ENCODE data around the gene TNFRSF12A. TPM values are rescaled to one million over a fixed set of nuclear protein-coding genes. Genes with fewer than 3 reads are reported as not detected.

Gene TNFRSF12A
- total and polyA plus RNA-seq, 4 donors = 60.4 to 271 (median 95.7) TPM

- Histone ChIP-seq H3K36me3 (ENCODE audit: control insufficient read depth in 1 of 2, insufficient read depth in 2 of 2, low read length in 1 of 2) (no peaks in the 10 kb centered on the region), H3K4me1 (ENCODE audit: control insufficient read depth in 1 of 2, insufficient read depth in 2 of 2, low read length in 2 of 2) (no peaks in the 10 kb centered on the region), H3K4me3 (ENCODE audit: low read length in 2 of 2) (no peak overlapping the region), H3K27me3 (ENCODE audit: control insufficient read depth in 1 of 2, insufficient read depth in 2 of 2, low read length in 1 of 2) (no peaks in the 10 kb centered on the region), H3K27ac (ENCODE audit: low read depth in 1 of 2, low read length in 2 of 2) (no peak overlapping the region), H3K9me3 (ENCODE audit: control insufficient read depth, low read length) (no peaks in the 10 kb centered on the region)
- ATAC-seq (ENCODE audit: low FRiP score) = no peak
- 51 to 61% methylated on average over 27 of the region's 27 CpGs for WGBS, 2 donors
- intact Hi-C loops (cut with DNase I) = no loop called here
- DNase-seq = no peak
Observed at GRCh38 chr16:3013491-3013951, 6.6 kb upstream of the TNFRSF12A start.

DNA sequence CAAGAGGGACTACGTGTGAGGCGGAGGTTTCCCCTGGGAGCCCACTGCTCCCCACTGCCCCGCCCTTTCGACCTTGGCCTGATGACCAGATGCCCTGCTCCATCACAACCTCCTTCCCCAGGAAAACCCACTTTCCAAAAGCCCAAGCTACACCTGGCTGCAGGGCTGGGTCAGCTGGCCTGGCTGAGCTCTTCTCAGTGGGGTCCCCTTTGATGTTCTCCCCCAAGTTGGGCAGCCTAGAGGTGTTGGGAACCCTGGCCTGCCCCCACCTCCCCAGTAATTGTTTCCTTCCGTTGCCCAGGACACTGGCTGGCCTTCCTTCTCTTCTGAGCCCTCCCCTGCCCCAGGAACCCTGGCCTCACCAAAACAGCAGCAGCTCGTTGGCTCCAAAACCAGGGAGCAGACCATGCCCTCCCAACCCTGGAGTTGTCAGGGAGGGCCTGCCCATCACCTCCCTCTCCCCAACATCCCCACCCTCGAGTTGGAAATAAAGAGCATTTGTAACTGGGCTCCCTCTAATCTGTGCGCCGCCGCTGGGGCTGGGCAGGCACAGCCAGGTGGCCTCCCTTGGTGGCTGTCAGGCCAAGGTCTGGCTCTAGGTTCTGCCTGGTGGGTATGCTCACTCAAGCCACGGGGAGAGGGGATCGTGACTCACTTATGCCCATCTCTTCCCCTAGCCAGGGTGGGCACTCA is 6.0 kb upstream of the TNFRSF12A start:
- H3K4me3 ChIP-seq (ENCODE audit: low read length in 2 of 2) = no peak overlapping the region
- H3K27ac ChIP-seq (ENCODE audit: low read depth in 1 of 2, low read length in 2 of 2) = no peak overlapping the region
- H3K9me3 ChIP-seq (ENCODE audit: control insufficient read depth, low read length) = no peaks in the 10 kb centered on the region
- H3K4me1 ChIP-seq (ENCODE audit: control insufficient read depth in 1 of 2, insufficient read depth in 2 of 2, low read length in 2 of 2) = no peaks in the 10 kb centered on the region
- DNase-seq (no peak), ATAC-seq (ENCODE audit: low FRiP score) (no peak)
- H3K27me3 ChIP-seq (ENCODE audit: control insufficient read depth in 1 of 2, insufficient read depth in 2 of 2, low read length in 1 of 2) = no peaks in the 10 kb centered on the region
- WGBS, 2 donors = 61 to 68% methylated on average over 12 of the region's 12 CpGs
- no peaks in the 10 kb centered on the region for H3K36me3 ChIP-seq (ENCODE audit: control insufficient read depth in 1 of 2, insufficient read depth in 2 of 2, low read length in 1 of 2)
- intact Hi-C loops (cut with DNase I) = no loop called here

GRCh38 chr16:3014971-3015370 is 5.2 kb upstream of the TNFRSF12A start:
- Histone ChIP-seq H3K27ac (ENCODE audit: low read depth in 1 of 2, low read length in 2 of 2) (no peak overlapping the region), H3K36me3 (ENCODE audit: control insufficient read depth in 1 of 2, insufficient read depth in 2 of 2, low read length in 1 of 2) (no peaks in the 10 kb centered on the region), H3K4me1 (ENCODE audit: control insufficient read depth in 1 of 2, insufficient read depth in 2 of 2, low read length in 2 of 2) (no peaks in the 10 kb centered on the region), H3K9me3 (ENCODE audit: control insufficient read depth, low read length) (no peaks in the 10 kb centered on the region), H3K4me3 (ENCODE audit: low read length in 2 of 2) (no peak overlapping the region), H3K27me3 (ENCODE audit: control insufficient read depth in 1 of 2, insufficient read depth in 2 of 2, low read length in 1 of 2) (no peaks in the 10 kb centered on the region)
- no peak for DNase-seq
- WGBS, 2 donors = 85 to 90% methylated on average over 6 of the region's 6 CpGs
- ATAC-seq (ENCODE audit: low FRiP score) = no peak
- intact Hi-C loops (cut with DNase I) = no loop called here

- intact Hi-C loops (cut with DNase I) = no loop called here
- Histone ChIP-seq H3K27ac (ENCODE audit: low read depth in 1 of 2, low read length in 2 of 2) (no peak overlapping the region), H3K4me3 (ENCODE audit: low read length in 2 of 2) (no peak overlapping the region), H3K9me3 (ENCODE audit: control insufficient read depth, low read length) (no peaks in the 10 kb centered on the region), H3K4me1 (ENCODE audit: control insufficient read depth in 1 of 2, insufficient read depth in 2 of 2, low read length in 2 of 2) (no peaks in the 10 kb centered on the region), H3K27me3 (ENCODE audit: control insufficient read depth in 1 of 2, insufficient read depth in 2 of 2, low read length in 1 of 2) (peaks cover 0 to 2% of the 10 kb centered on the region in 2 donors), H3K36me3 (ENCODE audit: control insufficient read depth in 1 of 2, insufficient read depth in 2 of 2, low read length in 1 of 2) (no peaks in the 10 kb centered on the region)
- ATAC-seq (ENCODE audit: low FRiP score) (no peak), DNase-seq (no peak)
- WGBS, 2 donors = 86 to 90% methylated on average over 13 of the region's 13 CpGs
Observed at GRCh38 chr16:3015865-3016521, 4.2 kb upstream of the TNFRSF12A start.

GRCh38 chr16:3017344-3017743 is 2.8 kb upstream of the TNFRSF12A start:
- DNase-seq (no peak), ATAC-seq (ENCODE audit: low FRiP score) (no peak)
- WGBS, 2 donors = 78% methylated on average over 20 of the region's 20 CpGs
- H3K36me3 ChIP-seq (ENCODE audit: control insufficient read depth in 1 of 2, insufficient read depth in 2 of 2, low read length in 1 of 2) = no peaks in the 10 kb centered on the region
- H3K27ac ChIP-seq (ENCODE audit: low read depth in 1 of 2, low read length in 2 of 2) = no peak overlapping the region
- H3K4me3 ChIP-seq (ENCODE audit: low read length in 2 of 2) = no peak overlapping the region
- H3K27me3 ChIP-seq (ENCODE audit: control insufficient read depth in 1 of 2, insufficient read depth in 2 of 2, low read length in 1 of 2) = peaks cover 0 to 2% of the 10 kb centered on the region in 2 donors
- H3K9me3 ChIP-seq (ENCODE audit: control insufficient read depth, low read length) = no peaks in the 10 kb centered on the region
- intact Hi-C loops (cut with DNase I) = no loop called here
- no peaks in the 10 kb centered on the region for H3K4me1 ChIP-seq (ENCODE audit: control insufficient read depth in 1 of 2, insufficient read depth in 2 of 2, low read length in 2 of 2)

- H3K4me3 ChIP-seq (ENCODE audit: low read length in 2 of 2) = no peak within 1 kb of the TSS
- no peak within 1 kb of the TSS for H3K27ac ChIP-seq (ENCODE audit: low read depth in 1 of 2, low read length in 2 of 2)
- WGBS, 2 donors = 9 to 11% methylated on average over 45 to 52 of the region's 52 CpGs
- H3K9me3 ChIP-seq (ENCODE audit: control insufficient read depth, low read length) = no peaks in the 10 kb centered on the region
- no peaks in the 10 kb centered on the region for H3K36me3 ChIP-seq (ENCODE audit: control insufficient read depth in 1 of 2, insufficient read depth in 2 of 2, low read length in 1 of 2)
- no peak for ATAC-seq (ENCODE audit: low FRiP score)
- no peaks in the 10 kb centered on the region for H3K4me1 ChIP-seq (ENCODE audit: control insufficient read depth in 1 of 2, insufficient read depth in 2 of 2, low read length in 2 of 2)
- intact Hi-C loops (cut with DNase I) = no loop called here
- no peak for DNase-seq
- H3K27me3 ChIP-seq (ENCODE audit: control insufficient read depth in 1 of 2, insufficient read depth in 2 of 2, low read length in 1 of 2) = peaks cover 0 to 2% of the 10 kb centered on the region in 2 donors
Observed at GRCh38 chr16:3017794-3018506, 2.2 kb upstream of the TNFRSF12A start, which contains the start of gene CLDN6. TSS of gene CLDN6 (minus strand) at chr16:3018183. CDS start at chr16:3016021, 2,162 bp downstream.

DNA sequence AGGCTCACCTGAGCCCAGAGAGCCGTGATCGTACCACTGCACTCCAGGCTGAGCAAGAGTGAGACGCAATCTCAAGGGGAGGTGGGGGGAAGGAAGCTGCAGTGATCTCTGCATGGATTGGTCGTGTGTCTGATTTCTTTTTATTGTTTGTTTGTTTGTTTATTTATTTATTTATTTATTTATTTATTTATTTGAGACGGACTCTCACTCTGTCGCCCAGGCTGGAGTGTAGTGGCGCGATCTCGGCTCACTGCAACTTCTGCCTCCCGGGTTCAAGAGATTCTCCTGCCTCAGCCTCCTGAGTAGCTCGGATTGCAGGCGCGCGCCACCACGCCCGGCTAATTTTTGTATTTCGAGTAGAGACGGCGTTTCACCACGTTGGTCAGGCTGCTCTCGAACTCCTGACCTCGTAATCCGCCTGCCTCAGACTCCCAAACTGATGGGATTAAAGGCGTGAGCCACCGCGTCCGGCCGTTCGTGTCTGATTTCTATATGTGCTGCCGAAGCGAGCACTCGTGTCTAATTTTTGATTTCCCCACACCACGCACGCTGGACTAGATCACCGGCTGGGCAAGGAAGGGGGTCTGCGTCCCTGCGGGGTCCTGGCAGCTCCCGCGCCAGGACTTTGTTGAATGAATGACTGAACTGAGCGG is 448 bp upstream of the TNFRSF12A start:
- Histone ChIP-seq H3K27ac (ENCODE audit: low read depth in 1 of 2, low read length in 2 of 2) (peak overlapping the region in 1 of 2 donors; percentile 20), H3K4me1 (ENCODE audit: control insufficient read depth in 1 of 2, insufficient read depth in 2 of 2, low read length in 2 of 2) (no peaks in the 10 kb centered on the region), H3K9me3 (ENCODE audit: control insufficient read depth, low read length) (no peaks in the 10 kb centered on the region), H3K36me3 (ENCODE audit: control insufficient read depth in 1 of 2, insufficient read depth in 2 of 2, low read length in 1 of 2) (no peaks in the 10 kb centered on the region), H3K27me3 (ENCODE audit: control insufficient read depth in 1 of 2, insufficient read depth in 2 of 2, low read length in 1 of 2) (peaks cover 0 to 2% of the 10 kb centered on the region in 2 donors), H3K4me3 (ENCODE audit: low read length in 2 of 2) (no peak overlapping the region)
- intact Hi-C loops (cut with DNase I) = loop anchor here in 1 of 2 donors (2.0 kb wide), 1 partner anchor 263 kb away; the partner anchor contains the start of gene ZNF263
- ATAC-seq (ENCODE audit: low FRiP score) (no peak), DNase-seq (no peak)
- WGBS, 2 donors = 33% methylated on average over 40 of the region's 40 CpGs

Measured in aorta (tissue), 5 donors.